Ascending aorta (tissue), 2 donors: ENCODE results near the gene BANF2. TPM values are rescaled to one million over a fixed set of nuclear protein-coding genes. Genes with fewer than 3 reads are reported as not detected.

ENCODE experiments used
- DNase-seq, 2 donors: peaks; one replicate each; pipeline ENCODE4 v3.0.0-alpha.2; 2019; ENCODE audit warnings: low spot score in 2 of 2
- H3K27ac ChIP-seq, 2 donors: fragments of 200-600 bp; sonication (generic); one replicate each; pipeline ENCODE4 v1.5.1; 2016 to 2017; ENCODE audit warnings: mild to moderate bottlenecking in 1 of 2
- H3K27me3 ChIP-seq: fragments of 200-600 bp; sonication (generic); one replicate; pipeline ENCODE4 v1.5.1; 2017
- H3K36me3 ChIP-seq, 2 donors: fragments of 200-600 bp; sonication (generic); one replicate each; pipeline ENCODE4 v1.5.1; 2016
- H3K4me1 ChIP-seq, 2 donors: fragments of 200-600 bp; sonication (generic); one replicate each; pipeline ENCODE4 v1.5.1; 2016 to 2017; ENCODE audit warnings: mild to moderate bottlenecking in 1 of 2
- H3K4me3 ChIP-seq, 2 donors: fragments of 200-600 bp; sonication (generic); one replicate each; pipeline ENCODE4 v1.5.1; 2016 to 2017; ENCODE audit warnings: mild to moderate bottlenecking in 1 of 2
- H3K9me3 ChIP-seq, 2 donors: fragments of 200-600 bp; sonication (generic); one replicate each; pipeline ENCODE4 v1.5.1; 2016
- CTCF ChIP-seq, 3 experiments: fragments of 200-600 bp in 2 of 3; fragments of 450-650 bp in 1 of 3; sonication (generic) in 2 of 3; IDR thresholded peaks; one replicate each; pipeline ENCODE4 v1.5.1; 2016 to 2019; ENCODE audit warnings: antibody characterized with exemption in 3 of 3, mild to moderate bottlenecking in 1 of 3, moderate library complexity in 1 of 3
- intact Hi-C: fragments of 100-400 bp; cut with DNase I; formaldehyde crosslinking; loops from one replicate; pipeline ENCODE4 v1.15.1; 2023
- total RNA-seq: library from RNA; depleted of rRNA; stranded (reverse); fragments of >200 nt; gene quantifications from one replicate; pipeline ENCODE4 v1.1.0, GENCODE V29; 2016

BANF2 gene
- total RNA-seq, 1 donor from 2014 or later, result not detected

DNA sequence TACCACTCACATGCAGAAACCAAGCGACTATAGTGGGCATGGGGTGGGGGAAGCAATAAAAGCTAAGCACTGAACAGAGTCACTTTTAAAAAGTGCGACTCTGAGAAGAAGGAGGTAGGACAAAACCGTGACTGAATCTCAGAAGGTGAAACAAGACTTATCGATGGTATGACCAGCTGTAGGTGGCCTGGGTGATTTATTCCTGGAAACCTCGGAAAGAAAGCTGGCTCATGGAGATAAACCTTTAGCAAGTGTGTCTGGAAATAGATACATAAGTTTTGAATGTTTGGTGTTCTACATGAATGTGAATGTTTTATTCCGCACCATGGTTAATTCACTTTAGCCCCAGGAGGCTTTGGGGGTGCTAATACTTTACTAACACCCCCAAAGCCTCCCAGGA lies 43.9 kb downstream of the BANF2 start:
- intact Hi-C loops, result no loop called here
- DNase-seq, result no peak

DNA sequence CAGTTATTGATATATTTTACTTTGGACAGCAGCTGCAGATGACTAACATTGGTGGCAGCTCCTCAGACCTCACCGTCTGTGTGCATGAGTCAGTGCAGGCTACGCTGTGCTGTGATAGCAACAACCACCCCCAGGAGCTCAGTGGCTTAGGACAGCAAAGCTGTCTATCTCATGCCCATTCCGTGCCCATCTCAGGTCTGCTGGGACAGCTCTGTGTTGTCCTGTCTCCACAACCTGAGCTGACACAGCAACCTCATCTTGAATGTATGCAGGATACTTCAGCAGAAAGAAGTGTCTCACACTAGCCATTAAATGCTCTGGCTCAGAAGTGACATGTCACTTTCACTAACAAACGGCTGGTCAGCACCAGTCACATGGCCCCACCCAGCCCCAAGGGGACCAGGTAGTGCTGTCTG lies 47.7 kb downstream of the BANF2 start:
- TF ChIP-seq CTCF (IDR thresholded peaks at IDR 0.05), result no peak
- intact Hi-C loops, result no loop called here
- no peak for DNase-seq
- Histone ChIP-seq H3K4me1 (no peaks in the 10 kb centered on the region), H3K4me3 (no peak overlapping the region), H3K27ac (no peak overlapping the region), H3K27me3 (no peaks in the 10 kb centered on the region), H3K9me3 (no peaks in the 10 kb centered on the region), H3K36me3 (no peaks in the 10 kb centered on the region)

More for the DNA sequence above, 43.9 kb downstream of the BANF2 start:
- no peak for TF ChIP-seq CTCF (IDR thresholded peaks at IDR 0.05)
- Histone ChIP-seq H3K27ac (no peak overlapping the region), H3K36me3 (no peaks in the 10 kb centered on the region), H3K27me3 (no peaks in the 10 kb centered on the region), H3K4me3 (no peak overlapping the region), H3K4me1 (no peaks in the 10 kb centered on the region), H3K9me3 (no peaks in the 10 kb centered on the region)

DNA sequence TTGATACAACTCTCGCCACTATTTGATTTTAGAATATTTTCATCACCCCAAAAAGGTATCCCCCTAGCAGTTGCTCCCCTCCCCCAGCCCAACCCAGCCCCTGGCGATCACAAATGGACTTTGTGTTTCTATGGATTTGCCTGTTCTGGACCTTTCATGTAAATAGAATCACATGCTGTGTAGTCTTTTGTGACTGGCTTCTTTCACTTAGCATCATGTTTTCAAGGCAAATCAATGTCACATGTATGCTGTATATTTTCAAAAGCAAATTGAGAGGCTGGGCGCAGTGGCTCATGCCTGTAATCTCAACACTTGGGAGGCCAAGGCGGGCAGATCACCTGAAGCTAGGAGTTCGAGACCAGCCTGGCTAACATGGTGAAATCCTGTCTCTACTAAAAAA lies 48.5 kb downstream of the BANF2 start:
- no peak for DNase-seq
- H3K36me3 ChIP-seq, result no peaks in the 10 kb centered on the region
- no peaks in the 10 kb centered on the region for H3K27me3 ChIP-seq
- no peak for TF ChIP-seq CTCF (IDR thresholded peaks at IDR 0.05)
- no peak overlapping the region for H3K27ac ChIP-seq
- H3K4me1 ChIP-seq, result no peaks in the 10 kb centered on the region
- H3K9me3 ChIP-seq, result no peaks in the 10 kb centered on the region
- intact Hi-C loops, result no loop called here
- no peak overlapping the region for H3K4me3 ChIP-seq

DNA sequence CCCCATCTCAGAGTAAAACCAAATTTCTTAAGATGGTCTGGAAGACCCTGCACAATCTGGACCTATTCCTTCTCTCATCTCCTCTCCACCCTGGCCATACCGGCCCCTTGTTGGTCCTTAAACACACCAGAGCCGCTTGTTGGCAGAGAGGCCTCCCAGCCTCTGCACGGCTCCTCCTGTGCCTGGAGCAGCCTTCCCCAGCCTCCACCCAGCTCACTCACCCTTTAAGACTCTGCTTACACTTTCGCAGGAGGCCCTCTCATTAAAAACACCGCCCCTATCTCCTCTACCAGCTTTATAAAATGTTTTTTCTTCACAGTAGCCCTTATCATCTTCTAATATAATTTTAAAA lies 49.8 kb downstream of the BANF2 start:
- Histone ChIP-seq H3K27me3 (no peaks in the 10 kb centered on the region), H3K9me3 (no peaks in the 10 kb centered on the region), H3K4me1 (no peaks in the 10 kb centered on the region), H3K27ac (no peak overlapping the region), H3K4me3 (no peak overlapping the region), H3K36me3 (no peaks in the 10 kb centered on the region)
- TF ChIP-seq CTCF (IDR thresholded peaks at IDR 0.05), result no peak
- no peak for DNase-seq
- intact Hi-C loops, result no loop called here

GRCh38 chr20:17749978-17750721 lies 50.4 kb downstream of the BANF2 start:
- Histone ChIP-seq H3K4me1 (no peaks in the 10 kb centered on the region), H3K36me3 (no peaks in the 10 kb centered on the region), H3K27ac (no peak overlapping the region), H3K27me3 (no peaks in the 10 kb centered on the region), H3K4me3 (no peak overlapping the region), H3K9me3 (no peaks in the 10 kb centered on the region)
- peak in 1 of 2 donors; percentile 74 for DNase-seq
- TF ChIP-seq CTCF (IDR thresholded peaks at IDR 0.05), result no peak
- intact Hi-C loops, result no loop called here

DNA sequence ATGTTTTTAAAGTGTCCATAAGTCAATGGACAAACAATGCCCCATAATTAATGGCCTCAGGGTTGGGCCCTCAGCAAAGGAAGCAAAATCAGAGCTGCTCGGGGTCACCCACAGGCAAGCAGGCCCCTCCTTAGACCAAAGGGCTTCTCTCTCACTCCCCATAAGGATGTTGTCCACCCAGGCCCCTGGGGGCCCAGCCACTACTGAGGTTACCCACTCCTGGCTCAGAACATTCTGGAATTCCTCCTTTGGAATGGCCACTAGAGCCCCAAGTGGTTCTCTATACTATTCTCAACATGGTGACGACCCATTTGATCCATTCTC lies 50.9 kb downstream of the BANF2 start:
- Histone ChIP-seq H3K4me3 (no peak overlapping the region), H3K9me3 (no peaks in the 10 kb centered on the region), H3K27me3 (no peaks in the 10 kb centered on the region), H3K27ac (no peak overlapping the region), H3K4me1 (no peaks in the 10 kb centered on the region), H3K36me3 (no peaks in the 10 kb centered on the region)
- DNase-seq, result no peak
- intact Hi-C loops, result no loop called here
- no peak for TF ChIP-seq CTCF (IDR thresholded peaks at IDR 0.05)
